Neural progenitor cell (in vitro differentiated cells): ENCODE measurements around the gene CSGALNACT2. TPM values are rescaled to one million over a fixed set of nuclear protein-coding genes. Genes with fewer than 3 reads are reported as not detected.

Experiments
- DNase-seq: peaks from one replicate; pipeline ENCODE4 v3.0.0-alpha.2; 2016; ENCODE audit warnings: low spot score
- H2AFZ ChIP-seq: fragments of 200-600 bp; sonication (generic); replicated peaks from 2 replicates; pipeline ENCODE4 v1.6.1; 2016; ENCODE audit warnings: antibody characterized with exemption
- H3F3A ChIP-seq: fragments of 200-600 bp; sonication (generic); 2 replicates; pipeline ENCODE4 v1.6.1; 2016; ENCODE audit warnings: antibody characterized with exemption, low read depth
- H3K27ac ChIP-seq: fragments of 200-600 bp; sonication (generic); 2 replicates; pipeline ENCODE4 v1.5.1; 2016; ENCODE audit warnings: mild to moderate bottlenecking
- H3K27me3 ChIP-seq: fragments of 200-600 bp; sonication (generic); 2 replicates; pipeline ENCODE4 v1.6.1; 2016; ENCODE audit warnings: mild to moderate bottlenecking, moderate library complexity
- H3K36me3 ChIP-seq: fragments of 200-600 bp; sonication (generic); 2 replicates; pipeline ENCODE4 v1.5.1; 2016
- H3K4me1 ChIP-seq: fragments of 200-600 bp; sonication (generic); 2 replicates; pipeline ENCODE4 v1.6.1; 2016; ENCODE audit warnings: mixed run types
- H3K4me2 ChIP-seq: fragments of 200-600 bp; sonication (generic); 2 replicates; pipeline ENCODE4 v1.6.1; 2016
- H3K4me3 ChIP-seq: fragments of 200-600 bp; sonication (generic); 2 replicates; pipeline ENCODE4 v1.5.1; 2016
- H3K79me2 ChIP-seq: fragments of 200-600 bp; sonication (generic); 2 replicates; pipeline ENCODE4 v1.6.1; 2016; ENCODE audit warnings: low read depth
- H3K9ac ChIP-seq: fragments of 200-600 bp; sonication (generic); 2 replicates; pipeline ENCODE4 v1.6.1; 2016
- H3K9me3 ChIP-seq: fragments of 200-600 bp; sonication (generic); 2 replicates; pipeline ENCODE4 v1.5.1; 2016; ENCODE audit warnings: low read depth
- H4K20me1 ChIP-seq: fragments of 200-600 bp; sonication (generic); 2 replicates; pipeline ENCODE4 v1.6.1; 2016; ENCODE audit warnings: low read depth
- H3K27ac Mint-ChIP-seq: 3 replicates; pipeline ENCODE4 v1.8.0; 2021; ENCODE audit warnings: mixed read lengths
- H3K27me3 Mint-ChIP-seq: 2 replicates; pipeline ENCODE4 v1.8.0; 2022; ENCODE audit warnings: low read depth, mild to moderate bottlenecking, inconsistent platforms, moderate library complexity, mixed read lengths; ENCODE audit not compliant: insufficient read depth
- H3K36me3 Mint-ChIP-seq: 3 replicates; pipeline ENCODE4 v1.8.0; 2021; ENCODE audit warnings: mixed read lengths
- H3K4me1 Mint-ChIP-seq: 3 replicates; pipeline ENCODE4 v1.8.0; 2021; ENCODE audit warnings: mixed read lengths
- H3K4me3 Mint-ChIP-seq: 3 replicates; pipeline ENCODE4 v1.8.0; 2021; ENCODE audit warnings: mild to moderate bottlenecking, moderate library complexity, mixed read lengths
- H3K9me3 Mint-ChIP-seq: 3 replicates; pipeline ENCODE4 v1.8.0; 2020; ENCODE audit warnings: mixed read lengths
- EZH2 ChIP-seq: fragments of 200-600 bp; sonication (generic); IDR thresholded peaks from 2 replicates; pipeline ENCODE4 v1.6.1; 2017; ENCODE audit warnings: antibody characterized with exemption, mild to moderate bottlenecking, moderate library complexity
- EZH2phosphoT487 ChIP-seq: fragments of 200-600 bp; sonication (generic); IDR thresholded peaks from 2 replicates; pipeline ENCODE4 v1.6.1; 2017; ENCODE audit warnings: antibody characterized with exemption
- total RNA-seq: library from RNA; depleted of rRNA; stranded (reverse); fragments of >200 nt; gene quantifications from 2 replicates; pipeline ENCODE4 v1.2.3, GENCODE V29; 2015; ENCODE audit warnings: low replicate concordance
- TF ChIP-seq, protein P1 (sequence below): fragments of 200-600 bp; sonication (generic); IDR thresholded peaks from 2 replicates; pipeline ENCODE4 v1.5.1; 2017; ENCODE audit warnings: antibody characterized with exemption, mild to moderate bottlenecking

Gene CSGALNACT2
- total RNA-seq, 1 donor from 2014 or later, result 9.3 TPM

DNA sequence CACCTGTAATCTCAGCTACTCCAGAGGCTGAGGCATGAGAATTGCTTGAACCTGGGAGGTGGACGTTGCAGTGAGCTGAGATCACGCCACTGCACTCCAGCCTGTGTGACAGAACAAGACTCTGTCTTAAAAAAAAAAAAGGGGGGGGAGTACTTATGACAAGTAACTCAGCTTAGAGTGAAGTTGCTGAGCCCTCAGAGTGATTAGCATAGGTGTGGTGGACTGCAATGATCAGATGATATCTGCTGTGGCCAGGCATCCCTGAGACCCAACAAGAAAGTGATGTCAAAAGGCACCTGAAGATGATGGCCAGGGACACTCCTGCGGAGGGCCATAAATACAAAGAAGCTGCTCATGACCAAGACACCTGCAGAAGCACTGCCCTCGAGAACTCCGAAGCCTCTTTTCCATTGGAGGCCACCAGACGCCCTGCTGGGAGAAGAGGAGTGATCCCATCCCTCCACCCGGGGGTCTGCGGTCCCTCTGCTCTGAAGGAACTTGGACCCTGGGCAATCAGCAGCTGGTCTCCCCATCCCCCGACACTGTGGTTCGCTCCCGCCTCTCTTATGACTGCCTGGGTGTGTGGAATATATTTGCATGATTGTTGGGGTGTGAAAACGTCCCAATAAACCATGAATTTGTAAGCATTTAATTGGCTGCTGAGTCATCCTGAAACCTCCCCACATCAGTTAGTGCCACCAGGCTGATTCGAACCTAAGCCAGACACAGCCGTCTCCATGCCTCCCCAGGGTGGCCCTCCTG lies 82.6 kb downstream of the CSGALNACT2 start:
- H3K9me3 ChIP-seq, result no peaks in the 10 kb centered on the region
- Mint-ChIP-seq H3K36me3 (no peaks in the 10 kb centered on the region), H3K4me3 (no peak overlapping the region), H3K27me3 (peaks cover 9% of the 10 kb centered on the region), H3K4me1 (peaks cover 18% of the 10 kb centered on the region), H3K27ac (no peak overlapping the region), H3K9me3 (no peaks in the 10 kb centered on the region)
- H3K27ac ChIP-seq, result no peak overlapping the region
- H3F3A ChIP-seq, result no peaks in the 10 kb centered on the region
- no peaks in the 10 kb centered on the region for H3K79me2 ChIP-seq
- no peaks in the 10 kb centered on the region for H3K27me3 ChIP-seq
- H4K20me1 ChIP-seq, result no peaks in the 10 kb centered on the region
- no peak overlapping the region for H3K4me3 ChIP-seq
- no peaks in the 10 kb centered on the region for H3K36me3 ChIP-seq
- H3K9ac ChIP-seq, result no peak overlapping the region
- H2AFZ ChIP-seq, result no peak overlapping the region
- no peaks in the 10 kb centered on the region for H3K4me1 ChIP-seq
- no peak overlapping the region for H3K4me2 ChIP-seq
- TF ChIP-seq, protein P1, sequence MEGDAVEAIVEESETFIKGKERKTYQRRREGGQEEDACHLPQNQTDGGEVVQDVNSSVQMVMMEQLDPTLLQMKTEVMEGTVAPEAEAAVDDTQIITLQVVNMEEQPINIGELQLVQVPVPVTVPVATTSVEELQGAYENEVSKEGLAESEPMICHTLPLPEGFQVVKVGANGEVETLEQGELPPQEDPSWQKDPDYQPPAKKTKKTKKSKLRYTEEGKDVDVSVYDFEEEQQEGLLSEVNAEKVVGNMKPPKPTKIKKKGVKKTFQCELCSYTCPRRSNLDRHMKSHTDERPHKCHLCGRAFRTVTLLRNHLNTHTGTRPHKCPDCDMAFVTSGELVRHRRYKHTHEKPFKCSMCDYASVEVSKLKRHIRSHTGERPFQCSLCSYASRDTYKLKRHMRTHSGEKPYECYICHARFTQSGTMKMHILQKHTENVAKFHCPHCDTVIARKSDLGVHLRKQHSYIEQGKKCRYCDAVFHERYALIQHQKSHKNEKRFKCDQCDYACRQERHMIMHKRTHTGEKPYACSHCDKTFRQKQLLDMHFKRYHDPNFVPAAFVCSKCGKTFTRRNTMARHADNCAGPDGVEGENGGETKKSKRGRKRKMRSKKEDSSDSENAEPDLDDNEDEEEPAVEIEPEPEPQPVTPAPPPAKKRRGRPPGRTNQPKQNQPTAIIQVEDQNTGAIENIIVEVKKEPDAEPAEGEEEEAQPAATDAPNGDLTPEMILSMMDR, result no peak
- TF ChIP-seq EZH2 (no peak), EZH2phosphoT487 (no peak)
- no peak for DNase-seq

DNA sequence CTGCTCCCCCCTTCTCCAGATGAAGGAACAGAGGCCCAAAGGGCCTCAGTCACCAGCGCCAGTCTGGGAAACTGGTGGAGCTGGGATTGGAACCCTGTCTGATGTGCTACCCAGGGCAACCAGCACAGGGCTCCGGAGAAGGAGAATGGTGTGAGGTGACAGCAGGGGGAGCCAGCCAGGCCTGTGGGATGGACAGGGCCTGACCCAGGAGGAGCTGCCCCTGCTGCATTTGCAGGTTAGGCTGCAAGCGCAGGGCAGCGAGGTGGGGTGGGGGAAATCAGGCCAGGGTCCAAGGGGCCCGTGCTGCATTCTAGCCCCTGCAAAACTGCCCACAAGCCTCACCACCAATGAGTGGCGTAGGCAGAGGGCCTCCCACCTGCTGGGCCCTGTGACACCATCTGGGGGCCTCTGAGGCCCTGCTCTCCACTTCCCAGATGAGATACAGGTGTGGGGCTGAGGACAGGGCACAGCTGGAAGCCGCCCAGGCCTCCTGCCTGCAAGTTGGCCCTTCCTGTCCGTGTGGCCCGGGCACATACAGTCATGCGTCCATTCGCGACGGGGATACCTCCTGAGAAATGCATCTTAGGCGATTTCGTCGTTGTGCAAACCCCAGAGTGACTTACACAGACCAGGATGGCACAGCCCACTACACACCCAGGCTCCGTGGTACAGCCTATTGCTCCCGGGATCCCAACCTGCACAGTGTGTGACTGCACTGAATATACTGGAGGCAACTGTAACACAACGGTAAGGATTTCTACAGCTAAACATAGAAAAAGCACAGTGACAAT lies 83.4 kb downstream of the CSGALNACT2 start:
- H3K4me1 Mint-ChIP-seq, result peaks cover 18% of the 10 kb centered on the region
- peaks cover 12% of the 10 kb centered on the region for H3K27me3 Mint-ChIP-seq
- H3K9ac ChIP-seq, result no peak overlapping the region
- no peaks in the 10 kb centered on the region for H3K79me2 ChIP-seq
- no peak overlapping the region for H3K27ac Mint-ChIP-seq
- DNase-seq, result peak; percentile 66
- H3K27me3 ChIP-seq, result peaks cover 3% of the 10 kb centered on the region
- H3F3A ChIP-seq, result no peaks in the 10 kb centered on the region
- no peaks in the 10 kb centered on the region for H3K9me3 Mint-ChIP-seq
- H4K20me1 ChIP-seq, result no peaks in the 10 kb centered on the region
- H3K9me3 ChIP-seq, result no peaks in the 10 kb centered on the region
- no peak overlapping the region for H3K4me3 ChIP-seq
- no peak overlapping the region for H3K4me2 ChIP-seq
- TF ChIP-seq, protein P1, result peak; percentile 49
- TF ChIP-seq EZH2phosphoT487, result no peak
- no peak overlapping the region for H3K27ac ChIP-seq
- no peaks in the 10 kb centered on the region for H3K36me3 Mint-ChIP-seq
- H3K36me3 ChIP-seq, result no peaks in the 10 kb centered on the region
- H3K4me3 Mint-ChIP-seq, result no peak overlapping the region
- no peak overlapping the region for H2AFZ ChIP-seq
- H3K4me1 ChIP-seq, result no peaks in the 10 kb centered on the region

DNA sequence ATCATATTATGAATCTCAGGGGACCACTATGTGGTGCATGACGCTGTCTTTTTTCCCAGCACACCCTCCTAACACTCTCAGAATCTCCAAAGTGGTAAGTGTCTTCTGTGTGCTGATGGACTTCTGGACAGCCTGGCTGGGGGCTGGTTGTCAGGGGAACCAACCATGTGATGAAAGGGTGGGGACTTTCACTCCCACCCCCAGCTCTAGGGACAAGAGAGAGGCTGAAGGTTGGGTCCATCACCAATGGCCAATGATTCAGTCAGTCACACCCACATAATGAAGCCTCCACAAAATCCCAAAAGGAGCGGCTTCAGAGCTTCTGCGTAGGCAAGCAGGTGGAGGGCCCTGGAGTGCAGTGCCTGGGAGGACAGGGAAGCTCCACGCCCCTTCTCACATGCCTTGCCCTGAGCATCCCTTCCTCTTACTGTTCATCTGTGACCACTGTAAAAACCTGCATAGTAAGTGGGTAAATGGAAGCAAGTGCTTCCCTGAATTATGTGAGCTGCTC lies 84.0 kb downstream of the CSGALNACT2 start:
- H3K9ac ChIP-seq, result no peak overlapping the region
- H3F3A ChIP-seq, result no peaks in the 10 kb centered on the region
- no peak overlapping the region for H3K4me3 ChIP-seq
- TF ChIP-seq EZH2phosphoT487 (no peak), EZH2 (no peak)
- TF ChIP-seq, protein P1, result no peak
- peaks cover 17% of the 10 kb centered on the region for H3K4me1 Mint-ChIP-seq
- H4K20me1 ChIP-seq, result no peaks in the 10 kb centered on the region
- H3K79me2 ChIP-seq, result no peaks in the 10 kb centered on the region
- no peak overlapping the region for H3K27ac Mint-ChIP-seq
- H2AFZ ChIP-seq, result no peak overlapping the region
- no peaks in the 10 kb centered on the region for H3K36me3 Mint-ChIP-seq
- H3K27me3 Mint-ChIP-seq, result peaks cover 15% of the 10 kb centered on the region
- H3K9me3 ChIP-seq, result no peaks in the 10 kb centered on the region
- no peaks in the 10 kb centered on the region for H3K9me3 Mint-ChIP-seq
- no peaks in the 10 kb centered on the region for H3K4me1 ChIP-seq
- H3K4me3 Mint-ChIP-seq, result no peak overlapping the region
- DNase-seq, result no peak
- H3K36me3 ChIP-seq, result no peaks in the 10 kb centered on the region
- H3K4me2 ChIP-seq, result no peak overlapping the region
- peaks cover 8% of the 10 kb centered on the region for H3K27me3 ChIP-seq
- no peak overlapping the region for H3K27ac ChIP-seq
